Activated CD8-positive, alpha-beta T cell treated with anti-CD3 and anti-CD28 coated beads, Interleukin-2, amount 10 ng/mL, durations not matched to agents 7 days and 5 days (primary cell): Measurements from ENCODE around the gene ACTL6B. TPM values are rescaled to one million over a fixed set of nuclear protein-coding genes. Genes with fewer than 3 reads are reported as not detected.

Experiments
- ATAC-seq: fragments of 150-1000 bp; cut with Tn5 transposase; one replicate; pipeline ENCODE4 v1.10.0; 2021; ENCODE audit warnings: moderate library complexity
- CTCF ChIA-PET: fragments of 350-600 bp; sonication (Branson Sonifier 250); formaldehyde crosslinking; loops from one replicate; lab custom pipeline; 2021; ENCODE audit warnings: antibody characterized with exemption; lab: Charles Lee
- POLR2A ChIA-PET: fragments of 350-600 bp; sonication (Branson Sonifier 250); formaldehyde crosslinking; loops from one replicate; lab custom pipeline; 2021; ENCODE audit warnings: antibody characterized with exemption; lab: Charles Lee
- DNase-seq: peaks from one replicate; pipeline ENCODE4 v3.0.0-alpha.2; 2020
- H3K27ac Mint-ChIP-seq: one replicate; pipeline ENCODE4 v1.8.0; 2021; ENCODE audit warnings: mild to moderate bottlenecking, mixed read lengths
- H3K27me3 Mint-ChIP-seq: one replicate; pipeline ENCODE4 v1.8.0; 2021; ENCODE audit warnings: low read depth, mixed read lengths
- H3K36me3 Mint-ChIP-seq: one replicate; pipeline ENCODE4 v1.8.0; 2021; ENCODE audit warnings: low read depth, mixed read lengths
- H3K4me1 Mint-ChIP-seq: one replicate; pipeline ENCODE4 v1.8.0; 2021; ENCODE audit warnings: low read depth, mixed read lengths
- H3K4me3 Mint-ChIP-seq: one replicate; pipeline ENCODE4 v1.8.0; 2021; ENCODE audit warnings: mild to moderate bottlenecking, mixed read lengths
- H3K9me3 Mint-ChIP-seq: one replicate; pipeline ENCODE4 v1.8.0; 2022; ENCODE audit warnings: mixed read lengths; ENCODE audit not compliant: insufficient read depth
- total RNA-seq, 2 experiments: library from RNA; stranded (reverse); gene quantifications; one replicate each; pipeline ENCODE4 v1.2.3, GENCODE V29; 2021

Gene ACTL6B
- total RNA-seq, 2 experiments from 2014 or later = not detected

- ATAC-seq = no peak
- POLR2A ChIA-PET = interaction anchor here (0.7 kb wide), 1 partner anchor 100 kb away, joined by 4 read pairs; no protein-coding TSS in a partner anchor
- CTCF ChIA-PET = interaction anchor here (0.9 to 1.7 kb wide), 3 partner anchors 13 to 71 kb away, joined by 3 to 4 read pairs (median 3); no protein-coding TSS in a partner anchor
Measured at GRCh38 chr7:100620239-100620638, 36.0 kb downstream of the ACTL6B start.

GRCh38 chr7:100614308-100614861, 41.9 kb downstream of the ACTL6B start:
- Mint-ChIP-seq H3K36me3 (peaks cover 14% of the 10 kb centered on the region), H3K4me1 (peaks cover 25% of the 10 kb centered on the region), H3K27me3 (peaks cover 3% of the 10 kb centered on the region), H3K27ac (peak overlapping the region; percentile 26), H3K9me3 (no peaks in the 10 kb centered on the region), H3K4me3 (peak overlapping the region; percentile 85)
- ATAC-seq = no peak
- ChIA-PET POLR2A (interaction anchor here (1.4 to 1.6 kb wide), 2 partner anchors 12 to 75 kb away, joined by 3 to 5 read pairs; partner anchors contain the start of gene AGFG2), CTCF (interaction anchor here (0.6 to 2.7 kb wide), 6 partner anchors 9 to 91 kb away, joined by 3 to 18 read pairs (median 6); no protein-coding TSS in a partner anchor)
- DNase-seq = no peak

More at GRCh38 chr7:100620239-100620638, 36.0 kb downstream of the ACTL6B start:
- H3K27ac Mint-ChIP-seq = no peak overlapping the region
- DNase-seq = no peak
- no peak overlapping the region for H3K4me3 Mint-ChIP-seq
- H3K27me3 Mint-ChIP-seq = no peaks in the 10 kb centered on the region
- H3K36me3 Mint-ChIP-seq = peaks cover 12% of the 10 kb centered on the region
- H3K9me3 Mint-ChIP-seq = no peaks in the 10 kb centered on the region
- peaks cover 19% of the 10 kb centered on the region for H3K4me1 Mint-ChIP-seq

- ChIA-PET POLR2A (interaction anchor here (1.4 to 1.7 kb wide), 4 partner anchors 13 to 185 kb away, joined by 3 to 8 read pairs (median 6); partner anchors contain the start of genes AGFG2 and ZCWPW1), CTCF (interaction anchor here (0.9 to 2.8 kb wide), 13 partner anchors 8 to 239 kb away, joined by 3 to 25 read pairs (median 7); partner anchors contain the start of genes FBXO24, LRCH4, POP7 and SLC12A9)
- H3K9me3 Mint-ChIP-seq = no peaks in the 10 kb centered on the region
- H3K27ac Mint-ChIP-seq = peak overlapping the region; percentile 70
- ATAC-seq (no peak), DNase-seq (no peak)
- peaks cover 6% of the 10 kb centered on the region for H3K27me3 Mint-ChIP-seq
- H3K4me3 Mint-ChIP-seq = peak overlapping the region; percentile 85
- H3K4me1 Mint-ChIP-seq = peaks cover 25% of the 10 kb centered on the region
- H3K36me3 Mint-ChIP-seq = peaks cover 14% of the 10 kb centered on the region
Measured at GRCh38 chr7:100613412-100614175, 42.7 kb downstream of the ACTL6B start.

- POLR2A ChIA-PET = interaction anchor here (0.6 to 1.7 kb wide), 14 partner anchors 9 to 264 kb away, joined by 3 to 10 read pairs (median 4); partner anchors contain the start of genes AGFG2, FBXO24, LRCH4 and ZCWPW1
- ATAC-seq = peak; percentile 6
- H3K27ac Mint-ChIP-seq = peak overlapping the region; percentile 78
Measured at GRCh38 chr7:100612730-100613390, 43.4 kb downstream of the ACTL6B start.

GRCh38 chr7:100611983-100612729, 44.1 kb downstream of the ACTL6B start, which contains the start of gene MOSPD3:
MOSPD3 (plus strand) TSS chr7:100612540; CDS start chr7:100612792, 252 bp downstream.
- CTCF ChIA-PET = interaction anchor here (0.5 to 2.8 kb wide), 18 partner anchors 9 to 240 kb away, joined by 3 to 25 read pairs (median 4); partner anchors contain the start of genes FBXO24, LRCH4, POP7 and SLC12A9
- Mint-ChIP-seq H3K27ac (peak within 1 kb of the TSS; percentile 99), H3K36me3 (peaks cover 14% of the 10 kb centered on the region), H3K9me3 (no peaks in the 10 kb centered on the region), H3K4me3 (peak within 1 kb of the TSS; percentile 95), H3K4me1 (peaks cover 30% of the 10 kb centered on the region), H3K27me3 (peaks cover 6% of the 10 kb centered on the region)
- POLR2A ChIA-PET = interaction anchor here (0.6 to 1.7 kb wide), 14 partner anchors 9 to 264 kb away, joined by 3 to 10 read pairs (median 4); partner anchors contain the start of genes FBXO24, LRCH4 and ZCWPW1
- DNase-seq (peak; percentile 98), ATAC-seq (peak; percentile 94)

More at GRCh38 chr7:100612730-100613390, 43.4 kb downstream of the ACTL6B start:
- CTCF ChIA-PET = interaction anchor here (0.7 to 2.8 kb wide), 20 partner anchors 8 to 240 kb away, joined by 3 to 25 read pairs (median 5); partner anchors contain the start of genes FBXO24, LRCH4, POP7 and SLC12A9
- peaks cover 14% of the 10 kb centered on the region for H3K36me3 Mint-ChIP-seq
- H3K27me3 Mint-ChIP-seq = peaks cover 6% of the 10 kb centered on the region
- peaks cover 25% of the 10 kb centered on the region for H3K4me1 Mint-ChIP-seq
- DNase-seq = peak; percentile 58
- H3K4me3 Mint-ChIP-seq = peak overlapping the region; percentile 95
- no peaks in the 10 kb centered on the region for H3K9me3 Mint-ChIP-seq

GRCh38 chr7:100609958-100610357, 46.3 kb downstream of the ACTL6B start:
- H3K27me3 Mint-ChIP-seq = peaks cover 10% of the 10 kb centered on the region
- peaks cover 8% of the 10 kb centered on the region for H3K36me3 Mint-ChIP-seq
- ATAC-seq (no peak), DNase-seq (no peak)
- POLR2A ChIA-PET = no interaction called here
- peaks cover 44% of the 10 kb centered on the region for H3K4me1 Mint-ChIP-seq
- no peak overlapping the region for H3K27ac Mint-ChIP-seq
- no peaks in the 10 kb centered on the region for H3K9me3 Mint-ChIP-seq
- CTCF ChIA-PET = interaction anchor here (1.2 to 1.7 kb wide), 2 partner anchors 11 to 20 kb away, joined by 3 to 4 read pairs; no protein-coding TSS in a partner anchor
- no peak overlapping the region for H3K4me3 Mint-ChIP-seq

- ATAC-seq (no peak), DNase-seq (no peak)
- Mint-ChIP-seq H3K4me3 (peak overlapping the region; percentile 10), H3K36me3 (peaks cover 2% of the 10 kb centered on the region), H3K4me1 (peaks cover 46% of the 10 kb centered on the region), H3K27me3 (peaks cover 10% of the 10 kb centered on the region), H3K27ac (peak overlapping the region; percentile 2), H3K9me3 (no peaks in the 10 kb centered on the region)
- POLR2A ChIA-PET = no interaction called here
- CTCF ChIA-PET = interaction anchor here (1.2 to 2.8 kb wide), 2 partner anchors 23 to 84 kb away, joined by 4 to 9 read pairs; no protein-coding TSS in a partner anchor
Measured at GRCh38 chr7:100607111-100607510, 49.1 kb downstream of the ACTL6B start.

GRCh38 chr7:100606313-100606712, 49.9 kb downstream of the ACTL6B start:
- Mint-ChIP-seq H3K27ac (no peak overlapping the region), H3K27me3 (peaks cover 10% of the 10 kb centered on the region), H3K9me3 (no peaks in the 10 kb centered on the region), H3K36me3 (peaks cover 2% of the 10 kb centered on the region), H3K4me3 (peak overlapping the region; percentile 86), H3K4me1 (peaks cover 50% of the 10 kb centered on the region)
- POLR2A ChIA-PET = interaction anchor here (0.7 to 2.5 kb wide), 2 partner anchors 21 to 26 kb away, joined by 3 to 16 read pairs; partner anchors contain the start of genes FBXO24 and LRCH4
- CTCF ChIA-PET = interaction anchor here (0.6 to 2.0 kb wide), 5 partner anchors 26 to 99 kb away, joined by 3 to 13 read pairs (median 6); partner anchors contain the start of gene POP7
- no peak for ATAC-seq
- DNase-seq = no peak

GRCh38 chr7:100604976-100605911, 51.0 kb downstream of the ACTL6B start:
- CTCF ChIA-PET = interaction anchor here (0.8 to 2.3 kb wide), 10 partner anchors 8 to 100 kb away, joined by 3 to 14 read pairs (median 5); partner anchors contain the start of genes FBXO24, LRCH4 and POP7
- Mint-ChIP-seq H3K4me3 (peak overlapping the region; percentile 86), H3K36me3 (peaks cover 2% of the 10 kb centered on the region), H3K27ac (peak overlapping the region; percentile 73), H3K9me3 (no peaks in the 10 kb centered on the region), H3K27me3 (peaks cover 10% of the 10 kb centered on the region), H3K4me1 (peaks cover 47% of the 10 kb centered on the region)
- POLR2A ChIA-PET = interaction anchor here (0.7 to 2.5 kb wide), 3 partner anchors 20 to 86 kb away, joined by 3 to 16 read pairs (median 3); partner anchors contain the start of genes FBXO24 and LRCH4
- peak; percentile 7 for ATAC-seq
- DNase-seq = peak; percentile 54
